H1 (cell line): ENCODE measurements around the gene CRY1.

Experiments used
- BCL11A ChIP-seq, 2 experiments: IDR thresholded peaks; one replicate each; pipeline ENCODE4 v1.6.1; 2011; ENCODE audit warnings: low read depth in 2 of 2, low read length in 2 of 2, mild to moderate bottlenecking in 2 of 2
- CEBPB ChIP-seq: IDR thresholded peaks from 2 replicates; pipeline ENCODE4 v1.6.1; 2012; ENCODE audit warnings: low read depth, low read length
- CHD1 ChIP-seq: IDR thresholded peaks from 2 replicates; pipeline ENCODE4 v1.6.1; 2012; ENCODE audit warnings: low read depth, low read length, improper control_type of control experiment
- CREB1 ChIP-seq: IDR thresholded peaks from 2 replicates; pipeline ENCODE4 v1.6.1; 2012; ENCODE audit warnings: inconsistent platforms
- CTCF ChIP-seq, 3 experiments: IDR thresholded peaks; 1 replicate in 2 of 3; 2 replicates in 1 of 3; pipeline versions ENCODE4 v1.5.1 to v1.6.1; 2011; ENCODE audit warnings: low read length in 3 of 3, mild to moderate bottlenecking in 3 of 3, inconsistent platforms in 2 of 3, low read depth in 1 of 3, moderate library complexity in 1 of 3; ENCODE audit not compliant: insufficient read depth in 1 of 3; ENCODE audit errors: control extremely low read depth in 1 of 3
- EZH2 ChIP-seq: fragments of 200-600 bp; sonication (generic); IDR thresholded peaks from 2 replicates; pipeline ENCODE4 v1.7.1; 2012; ENCODE audit warnings: low read depth, mild to moderate bottlenecking, moderate library complexity, low read length, inconsistent platforms; ENCODE audit not compliant: severe bottlenecking
- HDAC2 ChIP-seq, 2 experiments: fragments of 300-600 bp in 1 of 2; sonication (generic) in 1 of 2; IDR thresholded peaks; 2 replicates each; pipeline ENCODE4 v1.6.1; 2011 to 2012; ENCODE audit warnings: low read depth in 2 of 2, low read length in 2 of 2, mild to moderate bottlenecking in 2 of 2, moderate library complexity in 2 of 2, borderline replicate concordance in 1 of 2, inconsistent platforms in 1 of 2
- MAX ChIP-seq: IDR thresholded peaks from 2 replicates; pipeline ENCODE4 v1.6.1; 2012; ENCODE audit warnings: inconsistent platforms
- POLR2A ChIP-seq, 2 experiments: IDR thresholded peaks; 1 replicate in 1 of 2; 2 replicates in 1 of 2; pipeline ENCODE4 v1.6.1; 2011; ENCODE audit warnings: low read depth in 2 of 2, low read length in 2 of 2, mild to moderate bottlenecking in 2 of 2; ENCODE audit errors: control extremely low read depth in 1 of 2
- RFX5 ChIP-seq: IDR thresholded peaks from 2 replicates; pipeline ENCODE4 v1.6.1; 2011; ENCODE audit warnings: low read depth, low read length, improper control_type of control experiment, borderline replicate concordance
- USF2 ChIP-seq: IDR thresholded peaks from 2 replicates; pipeline ENCODE4 v1.6.1; 2011; ENCODE audit warnings: low read length, improper control_type of control experiment
- YY1 ChIP-seq: IDR thresholded peaks from 2 replicates; pipeline ENCODE4 v1.6.1; 2011; ENCODE audit warnings: low read depth, mild to moderate bottlenecking, low read length

- no peak for TF ChIP-seq CTCF (IDR thresholded peaks at IDR 0.05; ENCODE audit: control extremely low read depth in 1 of 3, insufficient read depth in 1 of 3, low read depth in 1 of 3, low read length in 3 of 3)
- TF ChIP-seq POLR2A (IDR thresholded peaks at IDR 0.05; ENCODE audit: control extremely low read depth in 1 of 2, low read depth in 2 of 2, low read length in 2 of 2), result no peak
- TF ChIP-seq CHD1, result no peak
- TF ChIP-seq EZH2, result no peak
- TF ChIP-seq USF2, result no peak
- TF ChIP-seq CREB1, result no peak
- TF ChIP-seq CEBPB, result no peak
- no peak for TF ChIP-seq HDAC2 (IDR thresholded peaks at IDR 0.05; ENCODE audit: borderline replicate concordance in 1 of 2, low read depth in 2 of 2, low read length in 2 of 2)
- no peak for TF ChIP-seq RFX5
- TF ChIP-seq MAX, result no peak
- TF ChIP-seq YY1, result no peak
- no peak for TF ChIP-seq BCL11A (IDR thresholded peaks at IDR 0.05; ENCODE audit: low read depth in 2 of 2, low read length in 2 of 2)
Measured at GRCh38 chr12:106973545-106973944, 119.8 kb downstream of the CRY1 start.
